HCT116 (cell line): ENCODE data around the gene FFAR3. TPM values are rescaled to one million over a fixed set of nuclear protein-coding genes. Genes with fewer than 3 reads are reported as not detected.

ENCODE experiments used
- ATAC-seq: fragments of 200-7000 bp; cut with Tn5 transposase; 2 replicates; pipeline ENCODE4 v1.9.1; 2020; ENCODE audit warnings: mild to moderate bottlenecking, moderate library complexity
- BruUV-seq: library from RNA; stranded (reverse); fragments of 400-500 nt; replicated peaks from 2 replicates; lab custom pipeline; 2021; lab: Mats Ljungman, UMichigan
- CTCF ChIA-PET: fragments of 300-600 bp; sonication (Branson Sonifier 250); formaldehyde crosslinking; loops from one replicate; lab custom pipeline; 2021; ENCODE audit warnings: antibody characterized with exemption; lab: Charles Lee
- POLR2A ChIA-PET: fragments of 300-600, 350-600 bp; sonication (Branson Sonifier 250); formaldehyde crosslinking; loops from one replicate; lab custom pipeline; 2021; ENCODE audit warnings: antibody characterized with exemption; lab: Charles Lee
- RAD21 ChIA-PET, 2 experiments: fragments of 300-600 bp; sonication (Branson Sonifier 250); formaldehyde crosslinking; loops; one replicate each; lab custom pipeline; 2023; ENCODE audit warnings: low total read pairs in 2 of 2; ENCODE audit not compliant: uncharacterized antibody in 2 of 2, unreplicated experiment in 2 of 2, low non-redundant PET in 1 of 2; lab: Charles Lee
- DNase-seq: peaks from one replicate; pipeline ENCODE4 v3.0.0-alpha.2; 2010; ENCODE audit warnings: low read depth, low spot score
- H2AFZ ChIP-seq: fragments of 200-600 bp; shearing (Covaris generic), sonication (generic); 2 replicates; pipeline ENCODE4 v1.6.1; 2017; ENCODE audit warnings: low read depth, mixed run types, mixed read lengths, antibody characterized with exemption, low read length; ENCODE audit not compliant: poor library complexity, severe bottlenecking
- H3K27ac ChIP-seq: 2 replicates; pipeline ENCODE4 v1.5.1; 2012; ENCODE audit warnings: low read depth, low read length
- H3K27me3 ChIP-seq: fragments of 200-600 bp; sonication (generic); 2 replicates; pipeline ENCODE4 v1.6.1; 2016; ENCODE audit warnings: mixed run types, low read length, mixed read lengths; ENCODE audit not compliant: insufficient read depth
- H3K36me3 ChIP-seq, 2 experiments: fragments of 200-500 bp in 1 of 2; fragments of 200-600 bp in 1 of 2; sonication (Bioruptor generic) in 1 of 2; sonication (generic) in 1 of 2; 2 replicates each; pipeline versions ENCODE4 v1.5.1 to v1.6.1; 2014 to 2016; ENCODE audit warnings: low read length in 2 of 2, inconsistent platforms in 1 of 2, mixed read lengths in 1 of 2, mixed run types in 1 of 2; ENCODE audit not compliant: insufficient read depth in 2 of 2, control insufficient read depth in 1 of 2
- H3K4me1 ChIP-seq, 2 experiments: fragments of 200-600 bp in 1 of 2; sonication (generic) in 1 of 2; 2 replicates each; pipeline versions ENCODE4 v1.5.1 to v1.6.1; 2012 to 2017; ENCODE audit warnings: low read length in 2 of 2, inconsistent platforms in 1 of 2, mild to moderate bottlenecking in 1 of 2, mixed read lengths in 1 of 2, mixed run types in 1 of 2, moderate library complexity in 1 of 2; ENCODE audit not compliant: insufficient read depth in 2 of 2, control insufficient read depth in 1 of 2
- H3K4me2 ChIP-seq: fragments of 200-600 bp; sonication (generic); 2 replicates; pipeline ENCODE4 v1.6.1; 2017; ENCODE audit warnings: mixed run types, low read length, mixed read lengths
- H3K4me3 ChIP-seq, 2 experiments: fragments of 200-600 bp in 1 of 2; sonication (generic) in 1 of 2; replicated peaks in 1 of 2; 2 replicates each; pipeline ENCODE4 v1.5.1; 2011 to 2016; ENCODE audit warnings: low read length in 2 of 2, control low read depth in 1 of 2, low read depth in 1 of 2, mild to moderate bottlenecking in 1 of 2, mixed read lengths in 1 of 2, mixed run types in 1 of 2
- H3K79me2 ChIP-seq: fragments of 200-600 bp; sonication (generic); 2 replicates; pipeline ENCODE4 v1.6.1; 2017; ENCODE audit warnings: mild to moderate bottlenecking, mixed run types, low read length, moderate library complexity, mixed read lengths; ENCODE audit not compliant: insufficient read depth
- H3K9ac ChIP-seq: fragments of 200-600 bp; sonication (generic); 2 replicates; pipeline ENCODE4 v1.6.1; 2016; ENCODE audit warnings: low read length, mixed read lengths
- H3K9me2 ChIP-seq: fragments of 200-600 bp; sonication (generic), shearing (Covaris generic); 2 replicates; pipeline ENCODE4 v1.6.1; 2017; ENCODE audit warnings: mixed run types, mild to moderate bottlenecking, moderate library complexity; ENCODE audit not compliant: insufficient read depth
- H3K9me3 ChIP-seq, 2 experiments: fragments of 200-500 bp in 1 of 2; fragments of 200-600 bp in 1 of 2; sonication (Bioruptor generic) in 1 of 2; sonication (generic) in 1 of 2; 2 replicates each; pipeline ENCODE4 v1.6.1; 2014 to 2017; ENCODE audit warnings: low read length in 2 of 2, mixed read lengths in 2 of 2, inconsistent platforms in 1 of 2, low read depth in 1 of 2, mild to moderate bottlenecking in 1 of 2, mixed run types in 1 of 2, moderate library complexity in 1 of 2; ENCODE audit not compliant: control insufficient read depth in 1 of 2, insufficient read depth in 1 of 2
- H4K20me1 ChIP-seq: fragments of 200-600 bp; sonication (generic), shearing (Covaris generic); 2 replicates; pipeline ENCODE4 v1.6.1; 2017; ENCODE audit warnings: mixed run types, mild to moderate bottlenecking, moderate library complexity; ENCODE audit not compliant: insufficient read depth
- CBX3 ChIP-seq: IDR thresholded peaks from 2 replicates; pipeline ENCODE4 v1.6.1; 2012; ENCODE audit warnings: low read depth
- ELF1 ChIP-seq: IDR thresholded peaks from 2 replicates; pipeline ENCODE4 v1.6.1; 2012; ENCODE audit warnings: low read depth, borderline replicate concordance
- EZH2 ChIP-seq: fragments of 200-600 bp; sonication (generic); IDR thresholded peaks from 2 replicates; pipeline ENCODE4 v1.6.1; 2017; ENCODE audit warnings: antibody characterized with exemption, mixed run types
- EZH2phosphoT487 ChIP-seq: fragments of 200-600 bp; IDR thresholded peaks from 2 replicates; pipeline ENCODE4 v1.6.1; 2018; ENCODE audit warnings: antibody characterized with exemption, borderline replicate concordance
- JUND ChIP-seq: IDR thresholded peaks from 2 replicates; pipeline ENCODE4 v1.6.1; 2012
- POLR2AphosphoS5 ChIP-seq: IDR thresholded peaks from 2 replicates; pipeline ENCODE4 v1.6.1; 2011; ENCODE audit warnings: mild to moderate bottlenecking, low read depth, low read length, moderate library complexity
- RAD21 ChIP-seq: IDR thresholded peaks from 2 replicates; pipeline ENCODE4 v1.6.1; 2012; ENCODE audit warnings: low read depth, mild to moderate bottlenecking
- SRF ChIP-seq: IDR thresholded peaks from 2 replicates; pipeline ENCODE4 v1.6.1; 2012; ENCODE audit warnings: low read depth
- TCF7L2 ChIP-seq: IDR thresholded peaks from 2 replicates; pipeline ENCODE4 v1.7.0; 2011; ENCODE audit warnings: borderline replicate concordance, inconsistent platforms; ENCODE audit not compliant: insufficient read depth, insufficient read length; ENCODE audit errors: extremely low read depth
- YY1 ChIP-seq: IDR thresholded peaks from 2 replicates; pipeline ENCODE4 v1.6.1; 2011; ENCODE audit warnings: low read length, low read depth, moderate library complexity, mild to moderate bottlenecking; ENCODE audit not compliant: insufficient replicate concordance; ENCODE audit errors: extremely low read depth
- ZNF274 ChIP-seq: fragments of 200-500 bp; sonication (Bioruptor generic); IDR thresholded peaks from 2 replicates; pipeline ENCODE4 v1.6.1; 2014; ENCODE audit warnings: mild to moderate bottlenecking, low read depth, low read length, inconsistent platforms
- intact Hi-C: fragments of 100-400 bp; cut with micrococcal nuclease; formaldehyde crosslinking; loops from 2 replicates; pipeline ENCODE4 v1.10.0; 2022
- total RNA-seq: library from RNA; stranded (reverse); gene quantifications from one replicate; pipeline ENCODE4 v1.2.1, GENCODE V29; 2021; ENCODE audit not compliant: unreplicated experiment
- TF ChIP-seq, protein P1 (sequence below): IDR thresholded peaks from 2 replicates; pipeline ENCODE4 v1.6.1; 2011; ENCODE audit warnings: mild to moderate bottlenecking, low read length, moderate library complexity; ENCODE audit not compliant: insufficient replicate concordance; ENCODE audit errors: extremely low read depth
- TF ChIP-seq, protein P2 (sequence below), 3 experiments: fragments of 200-600 bp in 1 of 3; sonication (generic) in 1 of 3; IDR thresholded peaks in 2 of 3; conservative IDR thresholded peaks in 1 of 3; 2 replicates each; pipeline ENCODE4 v1.5.1; 2012 to 2017; ENCODE audit warnings: low read depth in 2 of 3, low read length in 2 of 3, antibody characterized with exemption in 1 of 3, borderline replicate concordance in 1 of 3, control low read depth in 1 of 3, mild to moderate bottlenecking in 1 of 3, mixed read lengths in 1 of 3, mixed run types in 1 of 3, moderate library complexity in 1 of 3; ENCODE audit not compliant: insufficient read depth in 1 of 3
- TF ChIP-seq, protein P3 (sequence below): IDR thresholded peaks from 2 replicates; pipeline ENCODE4 v1.6.1; 2012

The FFAR3 gene
- total RNA-seq, 1 experiment from 2014 or later = not detected

DNA sequence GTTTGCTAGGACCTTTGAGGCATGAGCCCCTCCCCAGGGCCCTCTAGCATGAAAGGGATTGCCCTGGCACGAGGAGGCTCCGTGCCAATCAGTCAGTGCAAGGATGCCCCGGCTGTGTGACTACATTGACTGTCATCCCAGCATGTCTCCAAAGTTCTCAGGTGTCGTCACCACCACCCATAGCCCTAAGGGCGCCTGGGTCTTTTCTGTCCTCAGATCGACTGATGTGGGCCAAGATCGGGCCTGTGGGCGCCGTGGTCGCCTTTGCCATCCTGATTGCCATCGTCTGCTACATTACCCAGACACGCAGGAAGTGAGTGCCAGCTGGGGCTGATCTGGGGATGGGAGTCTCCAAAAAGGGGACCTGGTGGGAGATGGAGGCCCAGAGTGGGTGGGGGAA is 47.9 kb upstream of the FFAR3 start:
- Histone ChIP-seq H2AFZ (no peak overlapping the region), H3K79me2 (no peaks in the 10 kb centered on the region), H3K27ac (no peak overlapping the region), H3K9me2 (no peaks in the 10 kb centered on the region), H3K9me3 (no peaks in the 10 kb centered on the region), H3K4me3 (no peak overlapping the region), H4K20me1 (no peaks in the 10 kb centered on the region), H3K4me1 (peaks cover 8 to 31% of the 10 kb centered on the region in 2 experiments; a peak in 3 of 4 replicates), H3K27me3 (no peaks in the 10 kb centered on the region), H3K36me3 (no peaks in the 10 kb centered on the region), H3K9ac (no peak overlapping the region), H3K4me2 (no peak overlapping the region)
- ChIA-PET RAD21 (no interaction called here), POLR2A (interaction anchor here (1.3 kb wide), 1 partner anchor 10 kb away, joined by 3 read pairs; no protein-coding TSS in a partner anchor), CTCF (no interaction called here)
- BruUV-seq = no TSS peak
- ATAC-seq (no peak), DNase-seq (no peak)
- intact Hi-C loops = no loop called here
- TF ChIP-seq EZH2phosphoT487 (no peak), ELF1 (no peak), EZH2 (no peak), JUND (no peak), CBX3 (no peak), RAD21 (no peak), YY1 (no peak), ZNF274 (no peak), TCF7L2 (no peak), POLR2AphosphoS5 (no peak), SRF (no peak)
- TF ChIP-seq, protein P1, sequence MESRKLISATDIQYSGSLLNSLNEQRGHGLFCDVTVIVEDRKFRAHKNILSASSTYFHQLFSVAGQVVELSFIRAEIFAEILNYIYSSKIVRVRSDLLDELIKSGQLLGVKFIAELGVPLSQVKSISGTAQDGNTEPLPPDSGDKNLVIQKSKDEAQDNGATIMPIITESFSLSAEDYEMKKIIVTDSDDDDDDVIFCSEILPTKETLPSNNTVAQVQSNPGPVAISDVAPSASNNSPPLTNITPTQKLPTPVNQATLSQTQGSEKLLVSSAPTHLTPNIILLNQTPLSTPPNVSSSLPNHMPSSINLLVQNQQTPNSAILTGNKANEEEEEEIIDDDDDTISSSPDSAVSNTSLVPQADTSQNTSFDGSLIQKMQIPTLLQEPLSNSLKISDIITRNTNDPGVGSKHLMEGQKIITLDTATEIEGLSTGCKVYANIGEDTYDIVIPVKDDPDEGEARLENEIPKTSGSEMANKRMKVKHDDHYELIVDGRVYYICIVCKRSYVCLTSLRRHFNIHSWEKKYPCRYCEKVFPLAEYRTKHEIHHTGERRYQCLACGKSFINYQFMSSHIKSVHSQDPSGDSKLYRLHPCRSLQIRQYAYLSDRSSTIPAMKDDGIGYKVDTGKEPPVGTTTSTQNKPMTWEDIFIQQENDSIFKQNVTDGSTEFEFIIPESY = no peak
- TF ChIP-seq, protein P2, sequence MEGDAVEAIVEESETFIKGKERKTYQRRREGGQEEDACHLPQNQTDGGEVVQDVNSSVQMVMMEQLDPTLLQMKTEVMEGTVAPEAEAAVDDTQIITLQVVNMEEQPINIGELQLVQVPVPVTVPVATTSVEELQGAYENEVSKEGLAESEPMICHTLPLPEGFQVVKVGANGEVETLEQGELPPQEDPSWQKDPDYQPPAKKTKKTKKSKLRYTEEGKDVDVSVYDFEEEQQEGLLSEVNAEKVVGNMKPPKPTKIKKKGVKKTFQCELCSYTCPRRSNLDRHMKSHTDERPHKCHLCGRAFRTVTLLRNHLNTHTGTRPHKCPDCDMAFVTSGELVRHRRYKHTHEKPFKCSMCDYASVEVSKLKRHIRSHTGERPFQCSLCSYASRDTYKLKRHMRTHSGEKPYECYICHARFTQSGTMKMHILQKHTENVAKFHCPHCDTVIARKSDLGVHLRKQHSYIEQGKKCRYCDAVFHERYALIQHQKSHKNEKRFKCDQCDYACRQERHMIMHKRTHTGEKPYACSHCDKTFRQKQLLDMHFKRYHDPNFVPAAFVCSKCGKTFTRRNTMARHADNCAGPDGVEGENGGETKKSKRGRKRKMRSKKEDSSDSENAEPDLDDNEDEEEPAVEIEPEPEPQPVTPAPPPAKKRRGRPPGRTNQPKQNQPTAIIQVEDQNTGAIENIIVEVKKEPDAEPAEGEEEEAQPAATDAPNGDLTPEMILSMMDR (IDR thresholded peaks at IDR 0.05 in 2 of 3, conservative IDR thresholded peaks at IDR 0.05 in 1 of 3; ENCODE audit: borderline replicate concordance in 1 of 3, insufficient read depth in 1 of 3, low read depth in 2 of 3, low read length in 2 of 3) = no peak
- TF ChIP-seq, protein P3, sequence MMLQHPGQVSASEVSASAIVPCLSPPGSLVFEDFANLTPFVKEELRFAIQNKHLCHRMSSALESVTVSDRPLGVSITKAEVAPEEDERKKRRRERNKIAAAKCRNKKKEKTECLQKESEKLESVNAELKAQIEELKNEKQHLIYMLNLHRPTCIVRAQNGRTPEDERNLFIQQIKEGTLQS = no peak
